ENCODE data around the gene OSBPL5.

OSBPL5 gene

GRCh38 chr11:3191586-3192324 is 26.6 kb upstream of the OSBPL5 start:
- TF ChIP-seq CTCF (IDR thresholded peaks at IDR 0.05; ENCODE audit: extremely low read depth, missing control alignments): no peak

GRCh38 chr11:3190600-3190999 is 25.5 kb upstream of the OSBPL5 start:
- no peak for DNase-seq (ENCODE audit: low spot score)
- TF ChIP-seq CTCF (IDR thresholded peaks at IDR 0.05; ENCODE audit: extremely low read depth, missing control alignments): no peak

More at GRCh38 chr11:3191586-3192324, 26.6 kb upstream of the OSBPL5 start:
- DNase-seq (ENCODE audit: low spot score): no peak

GRCh38 chr11:3189886-3190583 is 24.9 kb upstream of the OSBPL5 start:
- TF ChIP-seq CTCF (IDR thresholded peaks at IDR 0.05; ENCODE audit: extremely low read depth, missing control alignments): no peak
- no peak for DNase-seq (ENCODE audit: low spot score)

GRCh38 chr11:3189196-3189843 is 24.2 kb upstream of the OSBPL5 start:
- no peak for DNase-seq (ENCODE audit: low spot score)
- no peak for TF ChIP-seq CTCF (IDR thresholded peaks at IDR 0.05; ENCODE audit: extremely low read depth, missing control alignments)

GRCh38 chr11:3188496-3189195 is 23.5 kb upstream of the OSBPL5 start:
- no peak for DNase-seq (ENCODE audit: low spot score)
- TF ChIP-seq CTCF (IDR thresholded peaks at IDR 0.05; ENCODE audit: extremely low read depth, missing control alignments): no peak

- no peak for TF ChIP-seq CTCF (IDR thresholded peaks at IDR 0.05; ENCODE audit: extremely low read depth, missing control alignments)
- no peak for DNase-seq (ENCODE audit: low spot score)
Observed at GRCh38 chr11:3186166-3186953, 21.2 kb upstream of the OSBPL5 start.

Measured in GM20000 (cell line).